Fibroblast of lung (primary cell): ENCODE measurements around the gene SLC6A17. TPM values are rescaled to one million over a fixed set of nuclear protein-coding genes. Genes with fewer than 3 reads are reported as not detected.
A peak's percentile ranks its signal among the peaks of the same experiment; 100 is the strongest.

Source experiments
- DNase-seq, 2 donors: peaks; one replicate each; pipeline versions ENCODE4 v3.0.0 to v3.0.0-alpha.2; 2010; ENCODE audit warnings: low read depth in 2 of 2
- H2AFZ ChIP-seq: 2 replicates; pipeline ENCODE4 v1.5.1; 2012; ENCODE audit warnings: low read length, control low read depth, inconsistent platforms
- H3K27ac ChIP-seq: 2 replicates; pipeline ENCODE4 v1.5.1; 2011; ENCODE audit warnings: low read length, control low read depth; ENCODE audit not compliant: insufficient read depth
- H3K27me3 ChIP-seq: 2 replicates; pipeline ENCODE4 v1.5.1; 2011; ENCODE audit warnings: mild to moderate bottlenecking, low read length; ENCODE audit not compliant: control insufficient read depth, insufficient read depth
- H3K36me3 ChIP-seq: 2 replicates; pipeline ENCODE4 v1.5.1; 2011; ENCODE audit warnings: low read length; ENCODE audit not compliant: control insufficient read depth, insufficient read depth
- H3K4me1 ChIP-seq: 2 replicates; pipeline ENCODE4 v1.5.1; 2011; ENCODE audit warnings: low read length; ENCODE audit not compliant: control insufficient read depth, insufficient read depth; ENCODE audit errors: extremely low read depth
- H3K4me2 ChIP-seq: 2 replicates; pipeline ENCODE4 v1.5.1; 2011; ENCODE audit warnings: low read length, control low read depth; ENCODE audit not compliant: insufficient read depth; ENCODE audit errors: extremely low read depth
- H3K4me3 ChIP-seq, 4 experiments: fragments of 200-600 bp in 1 of 4; sonication (generic) in 1 of 4; replicated peaks in 1 of 4; 2 replicates each; pipeline ENCODE4 v1.5.1; 2011 to 2016; ENCODE audit warnings: low read length in 4 of 4, low read depth in 3 of 4, mild to moderate bottlenecking in 3 of 4, control low read depth in 2 of 4, inconsistent platforms in 1 of 4, mixed read lengths in 1 of 4; ENCODE audit not compliant: insufficient read depth in 1 of 4; ENCODE audit errors: control extremely low read depth in 1 of 4
- H3K79me2 ChIP-seq: 2 replicates; pipeline ENCODE4 v1.5.1; 2012; ENCODE audit warnings: mild to moderate bottlenecking, low read length, inconsistent platforms; ENCODE audit not compliant: control insufficient read depth, insufficient read depth
- H3K9ac ChIP-seq: 2 replicates; pipeline ENCODE4 v1.5.1; 2011; ENCODE audit warnings: mild to moderate bottlenecking, low read length, control low read depth; ENCODE audit not compliant: insufficient read depth
- H3K9me3 ChIP-seq: 2 replicates; pipeline ENCODE4 v1.5.1; 2012; ENCODE audit warnings: low read depth, low read length; ENCODE audit not compliant: control insufficient read depth, insufficient read depth
- H4K20me1 ChIP-seq: 2 replicates; pipeline ENCODE4 v1.5.1; 2011; ENCODE audit warnings: low read length; ENCODE audit not compliant: control insufficient read depth, insufficient read depth; ENCODE audit errors: extremely low read depth
- EZH2 ChIP-seq: IDR thresholded peaks from 2 replicates; pipeline ENCODE4 v1.5.1; 2012; ENCODE audit warnings: low read length, control low read depth, mild to moderate bottlenecking; ENCODE audit errors: missing control alignments
- polyA plus RNA-seq, 2 donors: library from polyadenylated mRNA; depleted of rRNA in 1 of 2; stranded (reverse) in 1 of 2; unstranded in 1 of 2; fragments of >200 nt; gene quantifications; 2 replicates each; pipeline ENCODE4 v1.2.1, GENCODE V29; 2011 to 2012; ENCODE audit warnings: missing spikeins in 1 of 2
- total RNA-seq: library from RNA; depleted of rRNA; stranded (reverse); fragments of >200 nt; gene quantifications from 2 replicates; pipeline ENCODE4 v1.2.1, GENCODE V29; 2014
- TF ChIP-seq, protein P1 (sequence below), 2 donors: IDR thresholded peaks in 1 of 2; conservative IDR thresholded peaks in 1 of 2; 1 replicate in 1 of 2; 2 replicates in 1 of 2; pipeline ENCODE4 v1.5.1; 2011 to 2012; ENCODE audit warnings: low read length in 2 of 2, control low read depth in 1 of 2, inconsistent platforms in 1 of 2, low read depth in 1 of 2, mild to moderate bottlenecking in 1 of 2

Gene SLC6A17
- total and polyA plus RNA-seq, 2 donors (not counting 1 experiment from before 2014, with no cell fraction given) = under 0.01 to 0.14 TPM

DNA sequence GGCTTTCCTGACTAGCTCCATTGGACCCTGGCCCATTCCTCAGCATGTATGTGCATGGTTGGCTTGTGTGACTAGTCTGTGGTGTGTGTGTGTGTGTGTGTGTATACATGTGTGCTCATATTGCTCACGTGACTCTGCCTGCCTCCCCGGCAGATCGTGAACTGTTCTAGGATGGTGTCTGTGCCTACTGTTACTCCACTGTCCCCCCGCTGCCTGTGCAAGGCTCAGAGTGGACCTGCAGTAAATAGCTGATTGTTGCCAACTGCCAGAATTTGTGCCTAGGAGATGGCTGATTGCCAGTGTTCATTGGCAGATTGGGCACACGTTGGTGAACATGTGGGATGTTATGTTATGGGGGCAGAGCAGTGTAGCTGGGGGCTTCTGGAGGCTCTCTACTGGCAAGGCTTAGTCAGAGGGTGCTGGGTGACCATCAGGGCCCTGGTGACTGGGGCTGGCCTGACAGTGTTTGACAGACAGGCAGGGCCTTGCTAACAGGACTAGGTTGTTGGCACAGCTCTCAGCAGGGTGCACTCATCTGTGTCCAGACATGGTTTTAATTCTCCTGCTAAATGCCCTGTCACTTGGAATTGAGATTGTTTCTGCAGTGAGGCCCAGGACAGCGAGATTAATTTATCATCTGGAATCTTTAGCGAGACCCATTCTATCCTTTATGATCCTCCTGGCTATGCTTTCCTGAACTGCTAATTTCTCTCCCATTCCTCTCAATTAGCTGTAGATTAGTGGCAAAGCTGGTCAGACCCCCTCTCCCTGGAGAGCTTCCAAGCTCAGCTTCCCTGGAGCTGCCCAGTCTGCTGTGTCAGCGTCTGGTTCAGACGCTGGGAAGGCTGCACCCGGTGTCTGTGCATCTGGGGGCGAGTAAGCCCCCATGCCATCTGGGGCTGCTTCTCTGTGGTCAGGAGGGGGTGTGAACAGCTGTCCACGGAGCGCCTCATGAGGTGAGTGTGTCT is 20.8 kb downstream of the SLC6A17 start:
- Histone ChIP-seq H3K79me2 (no peaks in the 10 kb centered on the region), H3K27ac (no peak overlapping the region), H2AFZ (no peak overlapping the region), H3K4me2 (no peak overlapping the region), H3K27me3 (peaks cover 3% of the 10 kb centered on the region), H3K9ac (no peak overlapping the region), H3K4me1 (no peaks in the 10 kb centered on the region), H3K36me3 (no peaks in the 10 kb centered on the region), H3K9me3 (no peaks in the 10 kb centered on the region), H3K4me3 (no peak overlapping the region), H4K20me1 (no peaks in the 10 kb centered on the region)
- TF ChIP-seq, protein P1, sequence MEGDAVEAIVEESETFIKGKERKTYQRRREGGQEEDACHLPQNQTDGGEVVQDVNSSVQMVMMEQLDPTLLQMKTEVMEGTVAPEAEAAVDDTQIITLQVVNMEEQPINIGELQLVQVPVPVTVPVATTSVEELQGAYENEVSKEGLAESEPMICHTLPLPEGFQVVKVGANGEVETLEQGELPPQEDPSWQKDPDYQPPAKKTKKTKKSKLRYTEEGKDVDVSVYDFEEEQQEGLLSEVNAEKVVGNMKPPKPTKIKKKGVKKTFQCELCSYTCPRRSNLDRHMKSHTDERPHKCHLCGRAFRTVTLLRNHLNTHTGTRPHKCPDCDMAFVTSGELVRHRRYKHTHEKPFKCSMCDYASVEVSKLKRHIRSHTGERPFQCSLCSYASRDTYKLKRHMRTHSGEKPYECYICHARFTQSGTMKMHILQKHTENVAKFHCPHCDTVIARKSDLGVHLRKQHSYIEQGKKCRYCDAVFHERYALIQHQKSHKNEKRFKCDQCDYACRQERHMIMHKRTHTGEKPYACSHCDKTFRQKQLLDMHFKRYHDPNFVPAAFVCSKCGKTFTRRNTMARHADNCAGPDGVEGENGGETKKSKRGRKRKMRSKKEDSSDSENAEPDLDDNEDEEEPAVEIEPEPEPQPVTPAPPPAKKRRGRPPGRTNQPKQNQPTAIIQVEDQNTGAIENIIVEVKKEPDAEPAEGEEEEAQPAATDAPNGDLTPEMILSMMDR (conservative IDR thresholded peaks at IDR 0.05 in 1 of 2, IDR thresholded peaks at IDR 0.05 in 1 of 2; ENCODE audit: low read depth in 1 of 2, low read length in 2 of 2) = no peak
- TF ChIP-seq EZH2 = no peak
- peak in 1 of 2 donors; percentile 16 for DNase-seq

DNA sequence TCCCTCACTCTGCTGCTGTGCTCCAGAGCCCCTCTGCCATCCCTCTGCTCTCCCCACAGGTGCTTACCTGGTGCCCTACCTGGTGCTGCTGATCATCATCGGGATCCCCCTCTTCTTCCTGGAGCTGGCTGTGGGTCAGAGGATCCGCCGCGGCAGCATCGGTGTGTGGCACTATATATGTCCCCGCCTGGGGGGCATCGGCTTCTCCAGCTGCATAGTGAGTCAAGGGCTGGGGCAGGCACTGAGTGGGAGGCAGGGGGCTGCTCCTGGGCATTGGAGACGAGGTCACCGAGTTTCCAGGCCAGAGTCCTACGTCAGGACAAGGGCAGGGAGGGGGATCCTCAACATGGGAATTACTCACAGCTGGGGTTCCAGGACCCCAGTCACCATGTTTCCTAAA is 21.7 kb downstream of the SLC6A17 start:
- Histone ChIP-seq H3K9ac (no peak overlapping the region), H3K79me2 (no peaks in the 10 kb centered on the region), H2AFZ (no peak overlapping the region), H4K20me1 (no peaks in the 10 kb centered on the region), H3K36me3 (no peaks in the 10 kb centered on the region), H3K27me3 (peaks cover 3% of the 10 kb centered on the region), H3K4me1 (no peaks in the 10 kb centered on the region), H3K27ac (no peak overlapping the region), H3K4me3 (no peak overlapping the region), H3K9me3 (no peaks in the 10 kb centered on the region), H3K4me2 (no peak overlapping the region)
- no peak for TF ChIP-seq EZH2
- TF ChIP-seq, protein P1 (conservative IDR thresholded peaks at IDR 0.05 in 1 of 2, IDR thresholded peaks at IDR 0.05 in 1 of 2; ENCODE audit: low read depth in 1 of 2, low read length in 2 of 2) = no peak
- no peak for DNase-seq

DNA sequence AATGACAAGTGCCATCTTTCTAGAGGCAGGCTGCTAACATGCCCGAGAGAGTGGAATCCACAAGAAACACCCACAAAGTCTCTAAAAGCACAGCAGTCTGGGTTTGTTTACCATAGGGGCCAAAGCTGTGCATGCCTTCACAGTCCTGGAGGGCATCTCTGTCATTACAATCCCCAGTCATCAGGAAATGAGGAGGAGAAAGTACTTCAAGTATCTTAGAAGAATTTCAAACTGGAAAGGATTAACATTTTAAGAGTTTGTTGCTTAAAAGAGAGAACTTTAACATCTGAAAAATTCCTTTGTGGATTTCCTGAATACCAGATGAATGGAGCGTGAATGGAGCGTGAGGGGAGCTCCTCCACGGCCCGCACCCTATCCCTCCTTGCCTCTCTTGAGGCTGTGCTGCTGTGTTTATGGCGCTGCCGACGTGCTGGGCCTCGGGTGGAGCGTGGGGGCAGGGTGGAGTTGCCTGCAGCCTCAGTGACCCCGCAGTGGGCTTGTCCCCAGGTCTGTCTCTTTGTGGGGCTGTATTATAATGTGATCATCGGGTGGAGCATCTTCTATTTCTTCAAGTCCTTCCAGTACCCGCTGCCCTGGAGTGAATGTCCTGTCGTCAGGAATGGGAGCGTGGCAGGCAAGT is 23.3 kb downstream of the SLC6A17 start:
- H3K4me2 ChIP-seq = no peak overlapping the region
- no peaks in the 10 kb centered on the region for H3K79me2 ChIP-seq
- DNase-seq = no peak
- no peak overlapping the region for H3K27ac ChIP-seq
- no peaks in the 10 kb centered on the region for H3K36me3 ChIP-seq
- H4K20me1 ChIP-seq = no peaks in the 10 kb centered on the region
- no peak overlapping the region for H3K9ac ChIP-seq
- H3K27me3 ChIP-seq = no peaks in the 10 kb centered on the region
- no peaks in the 10 kb centered on the region for H3K4me1 ChIP-seq
- H3K4me3 ChIP-seq = no peak overlapping the region
- no peaks in the 10 kb centered on the region for H3K9me3 ChIP-seq
- no peak overlapping the region for H2AFZ ChIP-seq
- TF ChIP-seq, protein P1 (conservative IDR thresholded peaks at IDR 0.05 in 1 of 2, IDR thresholded peaks at IDR 0.05 in 1 of 2; ENCODE audit: low read depth in 1 of 2, low read length in 2 of 2) = no peak
- no peak for TF ChIP-seq EZH2
